Measurements from ENCODE around the gene C11orf16. TPM values are rescaled to one million over a fixed set of nuclear protein-coding genes. Genes with fewer than 3 reads are reported as not detected.
"Not testable (repeated sequence)": the region's sequence is repeated elsewhere in the genome, so short reads cannot be mapped to it uniquely, and the experiment has no call there.

C11orf16 gene
- total RNA-seq, 1 experiment from 2014 or later = not detected

DNA sequence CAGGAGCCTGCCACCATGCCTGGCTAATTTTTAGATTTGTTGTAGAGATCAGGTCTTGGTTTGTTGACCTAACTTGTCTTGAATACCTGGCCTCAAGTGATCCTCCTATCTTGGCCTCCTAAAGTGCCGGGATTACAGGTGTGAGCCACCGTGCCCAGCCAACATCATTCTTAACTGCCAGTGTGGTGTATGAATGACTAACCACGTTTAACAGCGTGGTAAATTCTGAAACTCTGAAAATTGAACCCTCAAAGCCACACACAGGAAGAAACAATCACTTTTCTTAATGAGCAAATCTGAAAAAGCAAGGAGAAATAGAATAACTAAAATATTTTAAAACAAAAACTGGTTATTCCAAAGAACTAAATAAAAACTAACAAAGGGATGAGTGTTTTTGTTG, 24.1 kb upstream of the C11orf16 start:
- no peak overlapping the region for H3K27ac ChIP-seq
- 0 out of 2 replicates have a peak, but pooled peaks cover 2% of the 10 kb centered on the region for H3K36me3 ChIP-seq
- H3K4me3 ChIP-seq = no peak overlapping the region
- H3K27me3 ChIP-seq (replicated peaks) = no peaks in the 10 kb centered on the region
- 0 out of 2 replicates have a peak, but pooled peaks cover 4% of the 10 kb centered on the region for H3K4me1 ChIP-seq (replicated peaks)
- DNase-seq (ENCODE audit: low read depth in 1 of 2, low spot score in 2 of 2) = no peak
- no peaks in the 10 kb centered on the region for H3K9me3 ChIP-seq (replicated peaks)

DNA sequence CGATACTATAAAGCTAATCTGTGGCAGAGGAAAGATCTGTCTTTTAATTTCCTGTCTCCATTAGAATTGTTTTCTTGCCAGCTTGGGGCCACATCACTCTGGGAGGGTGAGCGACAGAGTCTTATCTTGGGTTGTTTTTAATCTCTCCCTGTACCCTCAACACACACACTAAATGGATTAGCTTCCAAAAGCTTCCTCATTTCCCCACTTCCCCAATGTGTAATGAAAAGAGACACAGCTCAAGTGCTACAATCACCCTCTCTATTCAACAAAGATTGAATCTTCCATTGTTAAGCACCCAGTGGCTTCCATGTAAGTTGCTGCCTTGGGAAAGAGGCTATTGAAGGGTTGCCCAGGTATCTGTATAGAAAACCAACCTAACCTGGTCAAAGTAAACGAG, 16.1 kb upstream of the C11orf16 start:
- H3K27me3 ChIP-seq (replicated peaks) = no peaks in the 10 kb centered on the region
- no peak overlapping the region for H3K4me3 ChIP-seq
- H3K9me3 ChIP-seq (replicated peaks) = no peaks in the 10 kb centered on the region
- DNase-seq (ENCODE audit: low read depth in 1 of 2, low spot score in 2 of 2) = no peak
- 0 out of 2 replicates have a peak, but pooled peaks cover 2% of the 10 kb centered on the region for H3K36me3 ChIP-seq
- H3K4me1 ChIP-seq (replicated peaks) = peaks cover 6% of the 10 kb centered on the region; the same call in 1 of the 2 replicates
- H3K27ac ChIP-seq = no peak overlapping the region

DNA sequence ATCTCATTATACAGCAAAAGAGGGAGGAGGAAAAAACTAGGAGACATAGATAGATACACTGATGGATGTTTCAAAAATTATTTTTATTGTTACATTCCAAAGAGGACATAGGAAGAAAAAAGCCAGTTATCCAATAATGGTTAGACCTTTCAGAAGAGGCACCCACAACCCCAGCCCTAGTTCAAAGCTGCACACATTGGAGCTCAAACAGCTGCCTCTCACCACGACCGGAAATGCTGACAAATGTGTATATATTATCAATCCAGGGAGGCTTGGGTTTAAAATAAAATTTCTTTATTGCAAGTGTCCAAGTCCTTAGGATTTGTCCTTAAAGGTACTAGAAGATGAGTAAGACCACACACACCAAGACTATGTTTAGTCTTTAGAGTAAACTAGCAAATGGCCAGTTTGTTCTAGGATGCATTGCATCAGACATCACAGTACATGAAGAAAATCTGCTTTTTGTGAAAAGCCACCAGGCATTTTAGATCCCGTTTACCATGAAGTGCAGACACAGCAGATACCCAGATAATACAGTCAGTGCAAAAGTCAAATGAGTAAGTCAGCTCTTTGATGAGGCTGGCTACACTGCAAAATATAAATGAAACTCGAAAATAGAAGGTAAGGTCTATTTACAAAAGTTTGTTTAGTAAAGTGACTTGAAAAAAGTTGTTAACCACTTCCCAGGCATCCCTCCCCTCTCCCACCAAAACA, 14.6 kb upstream of the C11orf16 start:
- H3K36me3 ChIP-seq = no peaks in the 10 kb centered on the region
- DNase-seq (ENCODE audit: low read depth in 1 of 2, low spot score in 2 of 2) = peak in 1 of 2 experiments; percentile 1

DNA sequence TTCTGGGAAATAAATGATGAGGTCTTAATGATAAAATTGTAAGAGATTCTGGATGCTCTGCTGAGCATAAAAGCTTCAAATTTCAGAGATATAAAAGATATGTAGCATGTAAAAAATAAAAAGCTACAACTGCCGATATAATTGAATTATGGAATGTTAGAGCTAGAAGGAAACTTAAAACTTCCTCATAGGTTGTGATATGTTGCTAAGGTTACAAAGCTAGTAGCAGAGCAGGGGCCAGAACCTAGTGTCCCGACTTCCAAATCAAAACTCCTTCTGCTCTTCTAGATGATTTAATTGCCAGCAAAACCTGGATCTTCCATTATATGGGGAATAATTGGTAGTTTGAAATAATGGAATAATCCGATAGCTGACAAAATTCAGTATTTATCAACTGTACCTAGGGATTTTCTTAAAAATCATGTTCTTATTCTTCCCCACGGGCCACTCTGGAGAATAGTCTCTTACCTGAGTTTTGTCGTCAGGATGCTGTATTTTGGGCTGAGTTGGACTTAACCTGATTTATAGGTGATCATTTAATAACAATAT, 9.8 kb upstream of the C11orf16 start, which contains the start of gene ASCL3:
Gene ASCL3, minus strand, starts transcription at position 499 of the 549 bp plus-strand sequence. CDS start 4,855 bp downstream, outside the sequence.
- H3K4me3 ChIP-seq = no peak within 1 kb of the TSS
- H3K27me3 ChIP-seq (replicated peaks) = no peaks in the 10 kb centered on the region
- no peak within 1 kb of the TSS for H3K27ac ChIP-seq
- H3K4me1 ChIP-seq (replicated peaks) = peaks cover 3% of the 10 kb centered on the region; the same call in 1 of the 2 replicates
- no peak for DNase-seq (ENCODE audit: low read depth in 1 of 2, low spot score in 2 of 2)
- H3K9me3 ChIP-seq (replicated peaks) = no peaks in the 10 kb centered on the region
- H3K36me3 ChIP-seq = no peaks in the 10 kb centered on the region

More for the DNA sequence above, 14.6 kb upstream of the C11orf16 start:
- Histone ChIP-seq H3K4me3 (no peak overlapping the region), H3K9me3 (replicated peaks) (no peaks in the 10 kb centered on the region), H3K27ac (no peak overlapping the region), H3K4me1 (replicated peaks) (peaks cover 6% of the 10 kb centered on the region; the same call in 1 of the 2 replicates), H3K27me3 (replicated peaks) (no peaks in the 10 kb centered on the region)

DNA sequence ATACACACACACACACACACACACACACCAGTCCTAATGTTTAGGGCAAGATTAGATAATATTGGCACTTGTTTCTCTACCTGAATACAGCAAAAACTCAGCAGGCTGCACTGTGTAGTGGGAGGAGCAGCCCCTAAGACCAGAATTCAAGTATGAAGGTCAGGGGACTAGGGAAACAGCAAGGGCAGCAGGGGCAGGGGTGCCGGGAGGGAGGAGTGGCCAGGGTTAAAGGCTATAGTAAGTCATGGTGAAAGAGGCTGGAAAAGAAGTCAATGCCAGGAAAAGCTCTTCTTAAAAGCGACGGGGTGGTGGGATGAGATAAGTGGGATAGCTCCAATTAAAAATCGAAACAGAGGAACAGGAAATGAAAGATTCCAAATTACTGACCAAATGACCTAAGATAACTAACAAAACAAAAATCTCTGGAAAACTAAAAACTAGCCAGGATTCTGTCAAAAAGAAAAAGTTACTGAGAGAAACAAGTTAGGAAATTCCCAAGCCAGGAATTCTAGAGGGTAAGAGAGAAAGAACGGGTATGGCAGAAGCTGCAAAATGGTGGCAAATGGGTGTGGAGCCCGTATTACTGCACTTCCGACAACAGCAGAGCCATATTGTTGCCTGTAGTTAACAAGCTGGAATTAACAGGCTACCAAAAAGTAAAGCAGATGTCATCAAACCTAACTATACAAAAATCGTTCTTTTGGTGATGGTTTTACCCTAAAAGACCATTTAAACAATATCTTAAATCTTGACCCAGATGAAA, 8.8 kb upstream of the C11orf16 start:
- Histone ChIP-seq H3K27me3 (replicated peaks) (no peaks in the 10 kb centered on the region), H3K9me3 (replicated peaks) (no peaks in the 10 kb centered on the region), H3K4me3 (no peak overlapping the region), H3K36me3 (no peaks in the 10 kb centered on the region), H3K27ac (no peak overlapping the region), H3K4me1 (replicated peaks) (no peaks in the 10 kb centered on the region)
- DNase-seq (ENCODE audit: low read depth in 1 of 2, low spot score in 2 of 2) = no peak

DNA sequence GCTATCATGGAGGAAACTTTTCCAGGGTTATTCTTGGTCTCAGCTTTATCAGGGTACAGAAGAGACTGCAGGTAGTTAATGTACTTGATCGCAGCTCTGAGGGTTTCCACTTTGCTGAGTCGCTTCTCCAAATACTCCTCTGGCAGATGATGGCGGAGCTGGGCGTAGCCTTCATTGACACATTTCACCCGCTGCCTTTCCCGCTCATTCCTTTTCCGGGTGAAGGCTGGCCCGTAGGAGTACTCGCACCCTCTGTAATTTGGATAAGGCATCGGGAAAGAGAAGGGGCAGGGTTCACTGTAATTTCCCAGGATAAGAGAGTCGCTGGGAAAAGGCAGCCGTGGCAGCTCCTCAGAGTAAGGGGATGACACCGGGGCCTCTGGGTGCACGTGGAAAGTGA, 4.9 kb upstream of the C11orf16 start:
- H3K27me3 ChIP-seq (replicated peaks) = no peaks in the 10 kb centered on the region
- H3K9me3 ChIP-seq (replicated peaks) = no peaks in the 10 kb centered on the region
- H3K27ac ChIP-seq = no peak overlapping the region
- no peak overlapping the region for H3K4me3 ChIP-seq
- H3K36me3 ChIP-seq = no peaks in the 10 kb centered on the region
- no peak for DNase-seq (ENCODE audit: low read depth in 1 of 2, low spot score in 2 of 2)
- H3K4me1 ChIP-seq (replicated peaks) = peaks cover 9% of the 10 kb centered on the region; the same call in 1 of the 2 replicates

DNA sequence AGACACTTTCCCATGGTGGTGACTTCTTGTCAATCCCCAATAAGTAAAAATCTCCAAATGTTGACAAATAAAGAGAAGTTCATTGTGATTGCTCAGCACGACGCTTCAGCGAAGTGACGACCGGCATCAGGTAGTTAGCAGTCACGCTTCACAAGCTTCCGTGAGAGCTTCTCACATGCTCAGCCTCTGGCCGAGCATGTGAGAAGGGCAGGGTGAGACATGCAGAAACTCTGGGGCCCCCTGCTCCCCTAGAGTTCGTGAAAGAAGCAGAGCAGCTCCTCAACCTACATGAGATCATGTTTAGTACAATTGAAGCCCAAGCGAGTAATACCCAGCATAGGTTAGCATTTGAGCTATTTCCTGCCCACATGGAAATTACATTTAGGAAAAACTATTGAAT, 4.4 kb upstream of the C11orf16 start:
- Histone ChIP-seq H3K27me3 (replicated peaks) (no peaks in the 10 kb centered on the region), H3K4me1 (replicated peaks) (peaks cover 9% of the 10 kb centered on the region; the same call in 1 of the 2 replicates), H3K27ac (no peak overlapping the region), H3K4me3 (no peak overlapping the region), H3K36me3 (no peaks in the 10 kb centered on the region), H3K9me3 (replicated peaks) (no peaks in the 10 kb centered on the region)
- DNase-seq (ENCODE audit: low read depth in 1 of 2, low spot score in 2 of 2) = no peak

DNA sequence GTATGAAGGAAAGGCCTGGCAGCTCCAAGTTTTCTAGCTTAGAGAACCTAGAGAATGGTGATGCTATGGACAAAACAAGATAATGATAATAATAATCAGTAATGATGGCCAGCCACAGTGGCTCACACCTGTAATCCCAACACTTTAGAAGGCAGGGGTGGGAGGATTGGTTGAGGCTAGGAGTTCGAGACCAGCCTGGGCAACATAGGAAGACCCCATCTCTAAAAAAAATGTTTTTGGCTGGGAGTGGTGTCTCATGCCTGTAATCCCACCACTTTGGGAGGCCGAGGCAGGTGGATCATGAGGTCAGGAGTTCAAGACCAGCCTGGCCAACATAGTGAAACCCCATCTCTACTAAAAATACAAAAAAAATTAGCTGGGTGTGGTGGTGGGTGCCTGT, 3.0 kb upstream of the C11orf16 start:
- not testable (repeated sequence) for DNase-seq (ENCODE audit: low read depth in 1 of 2, low spot score in 2 of 2); H3K4me3 ChIP-seq; H3K27me3 ChIP-seq (replicated peaks); H3K27ac ChIP-seq; H3K36me3 ChIP-seq; H3K4me1 ChIP-seq (replicated peaks); H3K9me3 ChIP-seq (replicated peaks)

DNA sequence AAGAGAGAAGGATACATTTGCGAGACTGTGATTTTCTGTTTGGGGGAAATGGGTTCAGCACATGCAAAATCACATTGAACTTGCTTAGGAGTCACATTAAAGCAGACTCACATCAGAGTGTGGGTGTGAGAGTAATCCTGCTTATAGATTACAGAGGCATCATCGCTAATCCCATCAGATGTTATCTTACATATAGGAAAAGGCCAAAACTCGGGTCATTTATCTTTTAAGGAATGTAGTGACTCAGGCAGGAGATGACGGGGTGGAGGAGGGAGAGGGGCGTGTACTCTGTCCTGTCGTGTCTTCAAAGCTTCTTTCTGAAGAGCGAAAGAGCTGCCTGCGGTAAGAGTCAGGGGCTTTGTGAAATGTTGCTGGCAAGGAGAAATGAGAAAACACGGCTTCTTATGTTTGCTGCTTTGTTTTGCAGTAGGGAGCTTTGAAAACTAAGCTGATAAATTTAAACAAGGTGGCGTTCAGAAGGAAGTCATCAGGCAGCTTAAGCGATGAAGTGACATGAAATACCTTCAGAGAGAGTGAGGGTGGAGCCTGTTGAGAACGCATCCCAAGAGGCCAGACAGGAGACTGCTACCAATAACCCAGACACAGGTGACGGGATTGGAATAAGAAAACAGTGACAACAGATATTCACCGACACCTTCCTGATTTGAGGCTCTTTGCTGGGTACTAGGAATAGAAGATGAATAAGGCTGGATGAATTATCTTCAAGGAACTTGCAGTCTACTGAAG, 2.2 kb upstream of the C11orf16 start:
- H3K4me3 ChIP-seq = no peak overlapping the region

DNA sequence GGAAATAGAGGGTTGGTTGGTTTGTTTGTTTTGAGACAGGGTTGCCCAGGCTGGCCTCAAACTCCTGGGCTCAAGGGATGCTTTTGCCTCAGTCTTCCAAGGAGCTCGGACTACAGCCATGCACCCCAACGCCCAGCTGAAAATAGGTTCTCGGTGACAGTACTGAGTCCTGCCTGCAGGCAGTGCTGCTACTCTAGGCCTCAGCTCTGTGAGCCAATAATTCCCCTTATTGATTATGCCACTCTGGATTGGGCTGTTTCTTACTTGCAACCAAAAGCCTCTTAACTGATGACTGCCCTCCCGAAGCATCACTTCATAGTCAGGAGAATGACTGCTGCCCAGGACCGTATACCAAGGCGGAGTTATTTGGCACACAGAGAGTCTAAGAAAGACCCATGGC, 1.2 kb upstream of the C11orf16 start:
- DNase-seq (ENCODE audit: low read depth in 1 of 2, low spot score in 2 of 2) = no peak
- no peaks in the 10 kb centered on the region for H3K36me3 ChIP-seq
- H3K4me3 ChIP-seq = no peak overlapping the region
- H3K9me3 ChIP-seq (replicated peaks) = no peaks in the 10 kb centered on the region
- peaks cover 9% of the 10 kb centered on the region; the same call in 1 of the 2 replicates for H3K4me1 ChIP-seq (replicated peaks)
- no peak overlapping the region for H3K27ac ChIP-seq
- no peaks in the 10 kb centered on the region for H3K27me3 ChIP-seq (replicated peaks)

More for the DNA sequence above, 2.2 kb upstream of the C11orf16 start:
- H3K27me3 ChIP-seq (replicated peaks) = no peaks in the 10 kb centered on the region
- H3K36me3 ChIP-seq = no peaks in the 10 kb centered on the region
- peak; percentile 33 to 52 for DNase-seq (ENCODE audit: low read depth in 1 of 2, low spot score in 2 of 2)
- peak overlapping the region; percentile 28; the same call in 1 of the 2 replicates for H3K27ac ChIP-seq
- peaks cover 9% of the 10 kb centered on the region; the same call in 1 of the 2 replicates for H3K4me1 ChIP-seq (replicated peaks)
- H3K9me3 ChIP-seq (replicated peaks) = no peaks in the 10 kb centered on the region

DNA sequence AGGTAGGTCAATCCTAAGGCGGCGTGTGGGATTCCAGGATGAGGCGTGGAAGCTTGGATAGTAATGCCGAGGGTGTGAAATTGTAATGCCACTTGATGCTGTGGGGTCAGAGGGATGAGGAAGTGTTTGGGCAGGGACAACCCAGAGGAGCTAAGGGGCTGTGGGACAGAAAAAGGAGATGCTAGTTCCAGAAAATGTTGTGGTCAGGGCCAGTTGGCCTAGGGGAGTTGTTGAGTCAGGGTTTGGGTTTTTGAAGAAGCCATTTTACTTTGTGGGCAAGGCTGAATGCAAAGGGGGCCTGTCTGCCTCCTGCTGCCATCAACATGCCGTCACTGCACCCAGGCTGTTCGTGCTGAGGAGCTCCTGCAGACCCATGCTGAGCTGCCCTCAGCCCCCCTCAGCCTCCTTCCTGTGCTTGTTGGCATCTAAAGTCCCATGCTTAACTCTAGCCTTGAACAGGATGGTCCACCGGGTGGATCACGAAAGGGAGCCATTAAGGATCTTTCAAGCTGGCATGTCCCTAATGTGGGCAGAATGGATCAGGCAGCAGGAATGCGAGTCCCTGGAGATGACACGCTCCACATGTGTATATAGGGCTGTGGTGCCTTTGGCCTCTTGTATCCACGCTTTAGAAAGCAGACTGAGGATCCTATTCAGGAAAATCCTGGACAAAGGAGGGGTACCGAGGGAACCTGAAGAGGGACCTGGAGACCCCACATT, 2.1 kb downstream of the C11orf16 start:
- Histone ChIP-seq H3K36me3 (no peaks in the 10 kb centered on the region), H3K4me1 (replicated peaks) (peaks cover 9% of the 10 kb centered on the region; the same call in 1 of the 2 replicates), H3K4me3 (no peak overlapping the region), H3K27me3 (replicated peaks) (no peaks in the 10 kb centered on the region), H3K9me3 (replicated peaks) (no peaks in the 10 kb centered on the region), H3K27ac (no peak overlapping the region)
- DNase-seq (ENCODE audit: low read depth in 1 of 2, low spot score in 2 of 2) = no peak

DNA sequence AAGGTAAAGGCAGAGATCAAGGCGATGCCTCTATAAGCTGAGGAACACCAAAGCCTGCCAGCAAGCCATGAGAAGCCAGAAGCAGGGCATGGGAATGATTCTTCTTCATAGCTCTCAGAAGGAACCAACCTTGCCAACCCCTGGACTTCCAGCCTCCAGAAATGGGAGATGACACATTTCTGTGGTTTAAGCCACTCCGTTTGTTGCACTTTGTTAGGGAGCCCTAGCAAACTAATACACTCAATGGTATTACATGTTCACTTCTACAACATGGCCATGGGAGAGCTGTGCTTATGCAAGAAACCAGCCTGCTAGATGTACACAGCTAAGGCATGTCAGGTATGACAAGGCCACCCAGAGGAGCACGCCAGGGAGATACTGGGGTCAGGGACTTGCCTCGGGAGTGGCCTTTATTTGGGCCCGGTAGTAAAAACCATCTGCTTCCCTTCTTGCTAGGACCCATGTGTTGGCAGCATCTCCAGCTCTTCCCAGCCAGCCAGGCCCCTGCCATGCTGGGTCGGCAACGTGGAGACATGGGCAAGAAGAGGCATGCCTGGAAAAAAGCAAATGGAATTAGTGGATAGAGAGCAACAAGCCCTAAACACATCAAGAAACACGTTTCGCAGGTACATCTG, 3.6 kb downstream of the C11orf16 start:
- Histone ChIP-seq H3K4me3 (no peak overlapping the region), H3K9me3 (replicated peaks) (no peaks in the 10 kb centered on the region), H3K27me3 (replicated peaks) (no peaks in the 10 kb centered on the region), H3K27ac (no peak overlapping the region), H3K4me1 (replicated peaks) (no peaks in the 10 kb centered on the region), H3K36me3 (no peaks in the 10 kb centered on the region)
- DNase-seq (ENCODE audit: low read depth in 1 of 2, low spot score in 2 of 2) = no peak

Data from SJSA1 (cell line).